T-helper 2 cell (primary cell): Measurements from ENCODE around the gene VCP.

Experiments used
- DNase-seq, 5 experiments: peaks; one replicate each; pipeline versions ENCODE4 v3.0.0 to v3.0.0-alpha.2; 2012 to 2022

VCP gene

GRCh38 chr9:35010351-35010958, 62.0 kb downstream of the VCP start:
- DNase-seq, result no peak
